PFSK-1 (cell line): ENCODE measurements around the gene SLC39A6.

Experiments used
- FOXP2 ChIP-seq: optimal IDR thresholded peaks from 2 replicates; pipeline ENCODE3; 2011; ENCODE audit warnings: borderline replicate concordance, control low read depth, inconsistent platforms; ENCODE audit not compliant: insufficient read depth; ENCODE audit errors: extremely low read length, extremely low read depth
- POLR2AphosphoS5 ChIP-seq: IDR thresholded peaks from 2 replicates; pipeline ENCODE4 v1.6.1; 2012; ENCODE audit warnings: low read depth, mild to moderate bottlenecking, control low read depth, low read length, moderate library complexity
- SIN3A ChIP-seq: IDR thresholded peaks from 2 replicates; pipeline ENCODE4 v1.6.1; 2012; ENCODE audit warnings: mild to moderate bottlenecking, low read length, moderate library complexity, borderline replicate concordance; ENCODE audit not compliant: insufficient read depth
- TAF1 ChIP-seq: IDR thresholded peaks from 2 replicates; pipeline ENCODE4 v1.6.1; 2012; ENCODE audit warnings: low read length, control low read depth, borderline replicate concordance; ENCODE audit not compliant: insufficient read depth
- TF ChIP-seq, protein P1 (sequence below), 2 experiments: IDR thresholded peaks; 2 replicates each; pipeline versions ENCODE4 v1.6.1 to v1.8.0; 2011 to 2012; ENCODE audit warnings: low read depth in 2 of 2, low read length in 2 of 2, control low read depth in 1 of 2, inconsistent platforms in 1 of 2, mild to moderate bottlenecking in 1 of 2, moderate library complexity in 1 of 2; ENCODE audit not compliant: insufficient read depth in 1 of 2

DNA sequence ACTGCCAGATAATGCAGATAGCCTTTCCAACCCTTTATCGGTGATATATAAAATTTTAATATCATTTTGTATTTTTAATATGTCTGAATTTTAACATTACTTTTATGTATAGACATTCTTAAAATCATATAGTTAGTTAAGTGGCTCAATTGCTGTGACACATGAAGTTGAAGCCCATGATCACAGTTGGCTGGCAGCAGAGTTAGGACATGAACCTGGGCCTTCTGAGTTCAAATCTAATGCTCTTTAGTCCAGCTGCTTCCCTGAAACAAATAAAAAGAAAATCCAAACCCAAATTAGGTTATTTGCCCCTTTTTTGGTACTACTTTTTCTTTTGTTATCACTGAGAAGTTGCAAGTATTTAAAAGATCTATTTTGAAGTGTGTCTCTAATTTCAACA lies 6.1 kb upstream of the SLC39A6 start:
- TF ChIP-seq SIN3A (no peak), POLR2AphosphoS5 (no peak), FOXP2 (no peak), TAF1 (no peak)
- TF ChIP-seq, protein P1, sequence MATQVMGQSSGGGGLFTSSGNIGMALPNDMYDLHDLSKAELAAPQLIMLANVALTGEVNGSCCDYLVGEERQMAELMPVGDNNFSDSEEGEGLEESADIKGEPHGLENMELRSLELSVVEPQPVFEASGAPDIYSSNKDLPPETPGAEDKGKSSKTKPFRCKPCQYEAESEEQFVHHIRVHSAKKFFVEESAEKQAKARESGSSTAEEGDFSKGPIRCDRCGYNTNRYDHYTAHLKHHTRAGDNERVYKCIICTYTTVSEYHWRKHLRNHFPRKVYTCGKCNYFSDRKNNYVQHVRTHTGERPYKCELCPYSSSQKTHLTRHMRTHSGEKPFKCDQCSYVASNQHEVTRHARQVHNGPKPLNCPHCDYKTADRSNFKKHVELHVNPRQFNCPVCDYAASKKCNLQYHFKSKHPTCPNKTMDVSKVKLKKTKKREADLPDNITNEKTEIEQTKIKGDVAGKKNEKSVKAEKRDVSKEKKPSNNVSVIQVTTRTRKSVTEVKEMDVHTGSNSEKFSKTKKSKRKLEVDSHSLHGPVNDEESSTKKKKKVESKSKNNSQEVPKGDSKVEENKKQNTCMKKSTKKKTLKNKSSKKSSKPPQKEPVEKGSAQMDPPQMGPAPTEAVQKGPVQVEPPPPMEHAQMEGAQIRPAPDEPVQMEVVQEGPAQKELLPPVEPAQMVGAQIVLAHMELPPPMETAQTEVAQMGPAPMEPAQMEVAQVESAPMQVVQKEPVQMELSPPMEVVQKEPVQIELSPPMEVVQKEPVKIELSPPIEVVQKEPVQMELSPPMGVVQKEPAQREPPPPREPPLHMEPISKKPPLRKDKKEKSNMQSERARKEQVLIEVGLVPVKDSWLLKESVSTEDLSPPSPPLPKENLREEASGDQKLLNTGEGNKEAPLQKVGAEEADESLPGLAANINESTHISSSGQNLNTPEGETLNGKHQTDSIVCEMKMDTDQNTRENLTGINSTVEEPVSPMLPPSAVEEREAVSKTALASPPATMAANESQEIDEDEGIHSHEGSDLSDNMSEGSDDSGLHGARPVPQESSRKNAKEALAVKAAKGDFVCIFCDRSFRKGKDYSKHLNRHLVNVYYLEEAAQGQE (IDR thresholded peaks at IDR 0.05; ENCODE audit: insufficient read depth in 1 of 2, low read depth in 2 of 2, low read length in 2 of 2), result no peak
